Measurements from ENCODE around the gene CFAP157. TPM values are rescaled to one million over a fixed set of nuclear protein-coding genes. Genes with fewer than 3 reads are reported as not detected.

CFAP157 gene
- total and polyA plus RNA-seq, 2 experiments from 2014 or later, result 0.51 TPM; not detected in 1

DNA sequence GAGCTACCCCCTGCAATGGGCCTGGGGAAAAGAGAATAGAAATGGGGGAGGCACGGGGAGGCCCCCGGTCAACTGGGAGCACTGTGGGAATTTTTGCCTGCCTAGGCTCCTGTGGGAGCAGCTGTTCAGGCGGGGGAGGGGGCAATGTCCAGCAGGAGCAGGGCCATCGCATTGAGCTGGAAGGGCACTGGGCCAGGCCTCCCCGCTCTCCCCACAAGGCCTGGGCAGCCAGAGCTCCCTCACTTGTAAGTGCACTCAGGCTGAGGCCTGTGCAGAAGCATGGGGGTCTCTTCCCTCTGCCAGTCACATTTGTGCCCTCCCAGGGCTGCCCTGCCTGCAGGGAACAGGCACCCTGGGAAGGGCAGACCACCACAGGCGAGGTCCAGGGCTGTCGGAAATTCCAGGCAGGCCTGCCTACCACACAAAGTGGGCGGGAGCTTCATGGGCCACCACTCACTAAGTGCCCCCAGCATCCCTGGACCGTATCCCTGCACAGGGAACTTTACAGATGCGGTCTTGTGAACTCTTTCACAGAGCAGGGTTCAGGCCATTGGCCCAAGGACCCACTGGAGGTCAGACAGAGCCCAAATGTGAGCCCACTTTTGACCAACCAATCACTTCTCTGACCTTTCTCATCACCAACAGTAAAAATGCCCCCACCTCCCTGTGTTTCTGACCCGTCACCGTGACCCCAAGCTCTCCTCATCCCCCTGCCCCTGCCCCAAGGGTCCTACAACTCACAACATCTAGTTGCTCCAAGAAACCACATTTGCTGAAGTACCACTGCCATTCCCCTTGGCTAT lies 1.0 kb upstream of the CFAP157 start:
- 88% methylated on average over 10 of the region's 12 CpGs for WGBS (ENCODE audit: low lambda C conversion rate, missing lambda C conversion rate)
- no peak for DNase-seq (ENCODE audit: low spot score)
- H3K9me3 ChIP-seq (ENCODE audit: low read depth), result no peaks in the 10 kb centered on the region

DNA sequence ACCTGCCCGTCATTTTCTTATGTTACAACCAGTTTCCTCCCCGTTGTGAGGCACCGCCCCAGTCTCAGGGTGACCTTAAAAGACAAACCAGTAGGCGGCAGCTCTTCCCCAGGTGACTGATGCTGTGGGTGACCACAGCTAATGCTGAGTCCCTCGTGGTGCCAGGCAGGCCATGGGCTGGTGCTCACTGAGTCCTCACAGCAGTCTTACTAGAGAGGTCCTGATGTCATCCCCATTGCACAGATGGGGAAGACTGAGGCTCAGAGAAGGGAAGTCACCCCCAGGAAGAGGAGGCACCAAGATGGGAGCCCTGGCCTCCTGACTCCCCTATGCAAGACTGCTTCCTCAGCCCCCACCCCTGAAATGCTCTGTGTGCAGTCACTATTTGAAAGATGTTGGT lies 978 bp downstream of the CFAP157 start:
- no peak overlapping the region for H3K4me2 ChIP-seq
- no peaks in the 10 kb centered on the region for H3K27me3 ChIP-seq
- no peaks in the 10 kb centered on the region for H3K4me1 ChIP-seq (ENCODE audit: insufficient read depth)
- 59% methylated on average over 5 of the region's 5 CpGs for WGBS (ENCODE audit: low lambda C conversion rate, missing lambda C conversion rate)
- TF ChIP-seq, protein P1, sequence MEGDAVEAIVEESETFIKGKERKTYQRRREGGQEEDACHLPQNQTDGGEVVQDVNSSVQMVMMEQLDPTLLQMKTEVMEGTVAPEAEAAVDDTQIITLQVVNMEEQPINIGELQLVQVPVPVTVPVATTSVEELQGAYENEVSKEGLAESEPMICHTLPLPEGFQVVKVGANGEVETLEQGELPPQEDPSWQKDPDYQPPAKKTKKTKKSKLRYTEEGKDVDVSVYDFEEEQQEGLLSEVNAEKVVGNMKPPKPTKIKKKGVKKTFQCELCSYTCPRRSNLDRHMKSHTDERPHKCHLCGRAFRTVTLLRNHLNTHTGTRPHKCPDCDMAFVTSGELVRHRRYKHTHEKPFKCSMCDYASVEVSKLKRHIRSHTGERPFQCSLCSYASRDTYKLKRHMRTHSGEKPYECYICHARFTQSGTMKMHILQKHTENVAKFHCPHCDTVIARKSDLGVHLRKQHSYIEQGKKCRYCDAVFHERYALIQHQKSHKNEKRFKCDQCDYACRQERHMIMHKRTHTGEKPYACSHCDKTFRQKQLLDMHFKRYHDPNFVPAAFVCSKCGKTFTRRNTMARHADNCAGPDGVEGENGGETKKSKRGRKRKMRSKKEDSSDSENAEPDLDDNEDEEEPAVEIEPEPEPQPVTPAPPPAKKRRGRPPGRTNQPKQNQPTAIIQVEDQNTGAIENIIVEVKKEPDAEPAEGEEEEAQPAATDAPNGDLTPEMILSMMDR (IDR thresholded peaks at IDR 0.05; ENCODE audit: poor library complexity), result no peak
- TF ChIP-seq EZH2phosphoT487 (IDR thresholded peaks at IDR 0.05; ENCODE audit: low read depth, severe bottlenecking, unreplicated experiment) (no peak), EZH2 (IDR thresholded peaks at IDR 0.05; ENCODE audit: borderline replicate concordance) (no peak)
- no peaks in the 10 kb centered on the region for H3K79me2 ChIP-seq
- H3K36me3 ChIP-seq (replicated peaks; ENCODE audit: insufficient read depth, low read depth), result no peaks in the 10 kb centered on the region
- no peak overlapping the region for H2AFZ ChIP-seq
- H3K9me2 ChIP-seq (replicated peaks; ENCODE audit: insufficient read depth), result no peaks in the 10 kb centered on the region
- H3K9me3 ChIP-seq (ENCODE audit: low read depth), result no peaks in the 10 kb centered on the region
- no peak for DNase-seq (ENCODE audit: low spot score)
- no peak overlapping the region for H3K4me3 ChIP-seq
- H3K27ac ChIP-seq, result no peak overlapping the region
- H4K20me1 ChIP-seq (ENCODE audit: insufficient read depth, poor library complexity, severe bottlenecking), result no peaks in the 10 kb centered on the region

More for the DNA sequence above, 1.0 kb upstream of the CFAP157 start:
- Histone ChIP-seq H3K79me2 (no peaks in the 10 kb centered on the region), H2AFZ (no peak overlapping the region), H3K36me3 (replicated peaks; ENCODE audit: insufficient read depth, low read depth) (no peaks in the 10 kb centered on the region), H3K27ac (no peak overlapping the region), H3K9me2 (replicated peaks; ENCODE audit: insufficient read depth) (no peaks in the 10 kb centered on the region), H4K20me1 (ENCODE audit: insufficient read depth, poor library complexity, severe bottlenecking) (no peaks in the 10 kb centered on the region), H3K4me2 (no peak overlapping the region), H3K4me3 (no peak overlapping the region), H3K27me3 (no peaks in the 10 kb centered on the region), H3K4me1 (ENCODE audit: insufficient read depth) (no peaks in the 10 kb centered on the region)
- TF ChIP-seq EZH2phosphoT487 (IDR thresholded peaks at IDR 0.05; ENCODE audit: low read depth, severe bottlenecking, unreplicated experiment) (no peak), EZH2 (IDR thresholded peaks at IDR 0.05; ENCODE audit: borderline replicate concordance) (no peak)
- TF ChIP-seq, protein P1 (IDR thresholded peaks at IDR 0.05; ENCODE audit: poor library complexity), result no peak

DNA sequence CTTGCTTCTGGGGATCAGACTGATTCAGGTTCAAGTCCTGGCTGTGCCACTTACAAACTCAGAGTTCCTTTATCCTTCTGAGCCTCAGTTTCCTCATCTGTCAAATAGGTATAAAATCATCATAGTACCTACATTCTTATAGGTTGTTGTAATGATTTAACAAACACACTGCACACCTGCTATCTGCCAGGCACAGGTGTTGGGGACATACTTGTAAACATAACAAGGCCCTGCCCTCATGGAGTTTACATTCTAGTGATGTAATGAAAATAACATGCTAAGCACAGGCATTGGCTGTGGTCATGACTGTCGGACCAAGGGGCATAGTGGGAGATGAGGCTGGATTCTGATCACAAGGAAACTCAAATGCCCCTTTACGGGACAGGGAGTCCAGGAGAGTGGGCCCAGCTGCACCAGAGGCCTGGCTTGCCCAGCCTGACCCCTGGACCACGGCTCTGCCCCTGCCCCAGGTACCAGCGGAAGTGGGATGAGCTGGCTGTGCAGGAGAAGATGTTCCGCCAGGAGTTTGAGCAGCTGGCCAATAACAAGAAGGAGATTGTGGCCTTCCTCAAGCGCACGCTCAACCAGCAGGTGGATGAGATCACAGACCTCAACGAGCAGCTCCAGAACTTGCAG lies 2.3 kb downstream of the CFAP157 start:
- Histone ChIP-seq H4K20me1 (ENCODE audit: insufficient read depth, poor library complexity, severe bottlenecking) (no peaks in the 10 kb centered on the region), H3K4me2 (no peak overlapping the region), H3K9me2 (replicated peaks; ENCODE audit: insufficient read depth) (no peaks in the 10 kb centered on the region), H2AFZ (no peak overlapping the region), H3K4me1 (ENCODE audit: insufficient read depth) (no peaks in the 10 kb centered on the region), H3K79me2 (no peaks in the 10 kb centered on the region), H3K36me3 (replicated peaks; ENCODE audit: insufficient read depth, low read depth) (no peaks in the 10 kb centered on the region), H3K27me3 (no peaks in the 10 kb centered on the region), H3K4me3 (no peak overlapping the region), H3K27ac (no peak overlapping the region), H3K9me3 (ENCODE audit: low read depth) (no peaks in the 10 kb centered on the region)
- WGBS (ENCODE audit: low lambda C conversion rate, missing lambda C conversion rate), result 94% methylated on average over 8 of the region's 8 CpGs
- no peak for TF ChIP-seq EZH2 (IDR thresholded peaks at IDR 0.05; ENCODE audit: borderline replicate concordance)
- TF ChIP-seq EZH2phosphoT487 (IDR thresholded peaks at IDR 0.05; ENCODE audit: low read depth, severe bottlenecking, unreplicated experiment), result no peak
- TF ChIP-seq, protein P1 (IDR thresholded peaks at IDR 0.05; ENCODE audit: poor library complexity), result no peak
- no peak for DNase-seq (ENCODE audit: low spot score)

Data from hepatocyte (in vitro differentiated cells).